ENCODE measurements around the gene MEPCE. TPM values are rescaled to one million over a fixed set of nuclear protein-coding genes. Genes with fewer than 3 reads are reported as not detected.

Gene MEPCE
- total RNA-seq, 4 donors from 2014 or later: 38.5 to 50.4 (median 39.6) TPM

GRCh38 chr7:100411101-100411500, 18.5 kb upstream of the MEPCE start:
- Histone ChIP-seq H3K4me3 (no peak overlapping the region), H3K9me3 (no peaks in the 10 kb centered on the region), H3K27me3 (no peaks in the 10 kb centered on the region), H3K36me3 (no peaks in the 10 kb centered on the region), H3K4me1 (no peaks in the 10 kb centered on the region), H3K27ac (no peak overlapping the region)
- DNase-seq (ENCODE audit: low spot score in 2 of 2): no peak
- WGBS: 93% methylated on average over 6 of the region's 6 CpGs
- TF ChIP-seq CTCF (IDR thresholded peaks at IDR 0.05): no peak
- no peak for TF ChIP-seq POLR2A (IDR thresholded peaks at IDR 0.05)

- no peaks in the 10 kb centered on the region for H3K9me3 ChIP-seq
- H3K27me3 ChIP-seq: no peaks in the 10 kb centered on the region
- no peak overlapping the region for H3K4me3 ChIP-seq
- no peaks in the 10 kb centered on the region for H3K36me3 ChIP-seq
- TF ChIP-seq POLR2AphosphoS5 (IDR thresholded peaks at IDR 0.05) (no peak), EP300 (IDR thresholded peaks at IDR 0.05) (no peak), POLR2A (IDR thresholded peaks at IDR 0.05) (no peak), CTCF (IDR thresholded peaks at IDR 0.05) (no peak)
- no peak overlapping the region for H3K27ac ChIP-seq
- H3K4me1 ChIP-seq: no peaks in the 10 kb centered on the region
- no peak for DNase-seq (ENCODE audit: low spot score in 2 of 2)
Measured at GRCh38 chr7:100413346-100413745, 16.3 kb upstream of the MEPCE start.

GRCh38 chr7:100413889-100414288, 15.7 kb upstream of the MEPCE start:
- no peaks in the 10 kb centered on the region for H3K27me3 ChIP-seq
- H3K4me3 ChIP-seq: no peak overlapping the region
- TF ChIP-seq CTCF (IDR thresholded peaks at IDR 0.05) (no peak), POLR2A (IDR thresholded peaks at IDR 0.05) (no peak), POLR2AphosphoS5 (IDR thresholded peaks at IDR 0.05) (no peak), EP300 (IDR thresholded peaks at IDR 0.05) (no peak)
- no peaks in the 10 kb centered on the region for H3K4me1 ChIP-seq
- no peaks in the 10 kb centered on the region for H3K9me3 ChIP-seq
- 88% methylated on average over 1 of the region's 1 CpG for WGBS
- no peaks in the 10 kb centered on the region for H3K36me3 ChIP-seq
- DNase-seq (ENCODE audit: low spot score in 2 of 2): no peak
- no peak overlapping the region for H3K27ac ChIP-seq

- H3K27ac ChIP-seq: no peak overlapping the region
- H3K9me3 ChIP-seq: no peaks in the 10 kb centered on the region
- WGBS: 97% methylated on average over 5 of the region's 5 CpGs
- no peak overlapping the region for H3K4me3 ChIP-seq
- no peaks in the 10 kb centered on the region for H3K36me3 ChIP-seq
- TF ChIP-seq CTCF (IDR thresholded peaks at IDR 0.05): no peak
- TF ChIP-seq EP300 (IDR thresholded peaks at IDR 0.05): no peak
- no peak for TF ChIP-seq POLR2AphosphoS5 (IDR thresholded peaks at IDR 0.05)
- TF ChIP-seq POLR2A (IDR thresholded peaks at IDR 0.05): no peak
- H3K27me3 ChIP-seq: no peaks in the 10 kb centered on the region
- no peaks in the 10 kb centered on the region for H3K4me1 ChIP-seq
- DNase-seq (ENCODE audit: low spot score in 2 of 2): no peak
Measured at GRCh38 chr7:100415448-100415847, 14.2 kb upstream of the MEPCE start.

- H3K27ac ChIP-seq: no peak overlapping the region
- H3K4me3 ChIP-seq: no peak overlapping the region
- TF ChIP-seq POLR2AphosphoS5 (IDR thresholded peaks at IDR 0.05) (no peak), POLR2A (IDR thresholded peaks at IDR 0.05) (no peak)
- DNase-seq (ENCODE audit: low spot score in 2 of 2): no peak
- H3K36me3 ChIP-seq: no peaks in the 10 kb centered on the region
- H3K27me3 ChIP-seq: no peaks in the 10 kb centered on the region
- WGBS: 96% methylated on average over 1 of the region's 1 CpG
- no peaks in the 10 kb centered on the region for H3K9me3 ChIP-seq
- H3K4me1 ChIP-seq: no peaks in the 10 kb centered on the region
Measured at GRCh38 chr7:100418930-100419659, 10.5 kb upstream of the MEPCE start.

All from suprapubic skin (tissue), 4 donors.